ENCODE results near the gene SDS. TPM values are rescaled to one million over a fixed set of nuclear protein-coding genes. Genes with fewer than 3 reads are reported as not detected.

SDS gene
- total and polyA plus RNA-seq, 2 donors (not counting 1 experiment from before 2014, with no cell fraction given) = 0.09 TPM; not detected in 1

- Histone ChIP-seq H3K36me3 (replicated peaks in 1 of 2; ENCODE audit: control extremely low read depth in 1 of 2, control insufficient read depth in 1 of 2, extremely low read depth in 1 of 2, insufficient read depth in 2 of 2, low read length in 1 of 2) (no peaks in the 10 kb centered on the region), H3K27ac (ENCODE audit: low read length in 2 of 2) (no peak overlapping the region), H3K9me3 (ENCODE audit: control extremely low read depth in 1 of 3, control insufficient read depth in 2 of 3, insufficient read depth in 1 of 3, low read length in 2 of 3) (no peaks in the 10 kb centered on the region), H3K4me2 (replicated peaks; ENCODE audit: low read depth, low read length, poor library complexity, severe bottlenecking) (no peak overlapping the region), H3K4me3 (ENCODE audit: control extremely low read depth in 1 of 5, extremely low read depth in 1 of 5, insufficient read depth in 1 of 5, low read depth in 2 of 5, low read length in 4 of 5) (no peak overlapping the region), H3K27me3 (replicated peaks in 1 of 4; ENCODE audit: control extremely low read depth in 1 of 4, control insufficient read depth in 3 of 4, insufficient read depth in 4 of 4, low read length in 3 of 4) (peaks cover 0 to 22% (median 1%) of the 10 kb centered on the region in 4 experiments), H2AFZ (ENCODE audit: insufficient read depth, low read depth, low read length, poor library complexity, severe bottlenecking) (no peak overlapping the region), H3K79me2 (ENCODE audit: control insufficient read depth, insufficient read depth, low read length) (no peaks in the 10 kb centered on the region), H3K4me1 (ENCODE audit: control insufficient read depth in 2 of 2, insufficient read depth in 2 of 2, low read length in 2 of 2) (no peaks in the 10 kb centered on the region), H4K20me1 (ENCODE audit: control insufficient read depth, insufficient read depth, low read length, poor library complexity, severe bottlenecking) (no peaks in the 10 kb centered on the region), H3K9ac (ENCODE audit: low read length) (no peak overlapping the region)
- Mint-ChIP-seq H3K27ac (no peak overlapping the region), H3K9me3 (ENCODE audit: insufficient read depth) (no peaks in the 10 kb centered on the region), H3K4me3 (no peak overlapping the region), H3K27me3 (peaks cover 18% of the 10 kb centered on the region), H3K4me1 (no peaks in the 10 kb centered on the region)
- CTCF ChIA-PET = no interaction called here
- WGBS (ENCODE audit: insufficient coverage) = 94% methylated on average over 18 of the region's 23 CpGs
- DNase-seq (no peak), ATAC-seq (ENCODE audit: low read depth) (no peak)
- intact Hi-C loops (cut with micrococcal nuclease) = no loop called here
- POLR2A ChIA-PET = no interaction called here
- TF ChIP-seq CTCF (IDR thresholded peaks at IDR 0.05) = no peak
- TF ChIP-seq EZH2 (IDR thresholded peaks at IDR 0.05; ENCODE audit: borderline replicate concordance, insufficient read depth, low read depth, low read length, poor library complexity, severe bottlenecking) = no peak
Observed at GRCh38 chr12:113402586-113403260, 964 bp downstream of the SDS start.

All from B cell (primary cell).